Fibroblast of pulmonary artery (primary cell): Measurements from ENCODE around the gene RASAL2.

Experiments
- DNase-seq: peaks from one replicate; pipeline ENCODE4 v3.0.0-alpha.2; 2010; ENCODE audit warnings: low read depth
- H3K4me3 ChIP-seq: replicated peaks from 2 replicates; pipeline ENCODE4 v1.5.1; 2011; ENCODE audit warnings: low read depth, mild to moderate bottlenecking, control low read depth, low read length, moderate library complexity
- TF ChIP-seq, protein P1 (sequence below): IDR thresholded peaks from 2 replicates; pipeline ENCODE4 v1.5.1; 2011; ENCODE audit warnings: mild to moderate bottlenecking, control low read depth, low read length, inconsistent platforms; ENCODE audit errors: missing control alignments

RASAL2 gene

DNA sequence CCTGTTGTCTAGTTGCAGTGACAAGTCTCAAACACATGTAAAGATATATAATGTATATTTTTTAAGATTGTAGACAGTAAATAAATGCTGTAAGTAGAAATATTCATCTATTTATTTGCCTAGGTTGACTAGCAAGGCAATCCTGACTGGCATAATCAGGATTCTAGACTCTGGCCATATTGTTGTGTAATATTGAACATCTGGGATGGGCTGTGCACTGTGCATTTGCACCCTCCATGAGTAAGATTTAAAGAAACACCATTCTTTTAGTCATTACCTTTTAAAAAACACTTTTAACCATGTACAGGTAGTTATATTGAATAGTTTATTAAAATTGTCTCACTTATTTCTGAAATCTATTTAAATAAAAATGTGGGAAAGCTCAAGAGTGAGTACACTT lies 32.4 kb downstream of the RASAL2 start:
- TF ChIP-seq, protein P1, sequence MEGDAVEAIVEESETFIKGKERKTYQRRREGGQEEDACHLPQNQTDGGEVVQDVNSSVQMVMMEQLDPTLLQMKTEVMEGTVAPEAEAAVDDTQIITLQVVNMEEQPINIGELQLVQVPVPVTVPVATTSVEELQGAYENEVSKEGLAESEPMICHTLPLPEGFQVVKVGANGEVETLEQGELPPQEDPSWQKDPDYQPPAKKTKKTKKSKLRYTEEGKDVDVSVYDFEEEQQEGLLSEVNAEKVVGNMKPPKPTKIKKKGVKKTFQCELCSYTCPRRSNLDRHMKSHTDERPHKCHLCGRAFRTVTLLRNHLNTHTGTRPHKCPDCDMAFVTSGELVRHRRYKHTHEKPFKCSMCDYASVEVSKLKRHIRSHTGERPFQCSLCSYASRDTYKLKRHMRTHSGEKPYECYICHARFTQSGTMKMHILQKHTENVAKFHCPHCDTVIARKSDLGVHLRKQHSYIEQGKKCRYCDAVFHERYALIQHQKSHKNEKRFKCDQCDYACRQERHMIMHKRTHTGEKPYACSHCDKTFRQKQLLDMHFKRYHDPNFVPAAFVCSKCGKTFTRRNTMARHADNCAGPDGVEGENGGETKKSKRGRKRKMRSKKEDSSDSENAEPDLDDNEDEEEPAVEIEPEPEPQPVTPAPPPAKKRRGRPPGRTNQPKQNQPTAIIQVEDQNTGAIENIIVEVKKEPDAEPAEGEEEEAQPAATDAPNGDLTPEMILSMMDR = no peak
- no peak overlapping the region for H3K4me3 ChIP-seq
- no peak for DNase-seq

DNA sequence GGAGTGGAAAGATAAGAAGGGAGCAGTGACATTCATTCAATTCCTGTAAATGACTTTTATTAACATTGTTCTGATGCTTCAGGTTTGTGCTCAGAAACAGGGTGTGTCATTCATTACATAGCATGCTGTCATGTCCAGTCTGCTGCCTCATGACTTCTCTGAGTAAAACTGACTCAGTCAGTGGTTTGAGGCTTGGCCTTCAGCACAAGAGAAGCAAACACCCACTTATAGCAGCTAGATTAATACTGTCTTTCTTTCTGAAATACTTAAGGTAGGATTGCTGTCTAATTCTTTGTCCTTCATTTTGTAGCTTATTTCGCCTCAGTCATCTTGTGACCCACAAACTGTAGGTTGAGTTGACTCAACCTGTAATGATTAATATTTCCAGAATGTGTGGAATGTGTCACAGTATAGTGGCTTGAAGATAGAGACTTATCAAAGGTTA lies 32.9 kb downstream of the RASAL2 start:
- peak; percentile 80 for DNase-seq
- no peak overlapping the region for H3K4me3 ChIP-seq
- TF ChIP-seq, protein P1 = no peak

DNA sequence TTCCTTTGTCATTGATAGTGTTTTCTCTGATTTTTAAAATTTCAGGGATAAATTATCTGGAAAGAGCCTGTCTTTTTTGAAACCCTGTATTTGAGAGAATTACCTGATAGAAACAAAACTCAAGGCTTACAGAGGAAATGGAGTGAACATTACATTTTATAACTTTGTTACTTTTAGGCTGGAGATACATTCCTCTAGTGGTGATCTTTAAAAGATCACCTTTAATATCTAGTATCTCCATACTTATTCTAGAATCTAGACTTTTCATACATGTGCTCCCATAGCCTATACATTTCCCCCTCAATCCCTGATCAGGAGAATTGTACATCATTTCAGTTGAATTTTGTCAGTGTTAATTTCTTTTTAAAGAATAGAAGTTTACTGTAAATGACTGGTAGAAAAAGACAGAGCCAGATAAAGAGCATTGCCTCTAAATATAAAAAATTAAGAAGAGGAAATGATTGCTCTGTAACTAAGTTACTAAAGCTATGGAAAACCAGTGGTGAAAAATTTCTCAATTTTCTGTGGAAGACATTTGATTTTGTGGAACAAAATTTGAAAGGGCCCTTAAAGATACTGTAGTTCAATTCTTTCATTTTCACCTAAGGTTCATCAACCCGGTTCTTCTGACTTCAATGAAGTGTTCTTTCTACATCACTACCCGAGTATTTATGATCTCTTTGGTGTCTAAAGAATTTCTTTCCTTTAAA lies 33.7 kb downstream of the RASAL2 start:
- TF ChIP-seq, protein P1 = no peak
- DNase-seq = no peak
- no peak overlapping the region for H3K4me3 ChIP-seq

DNA sequence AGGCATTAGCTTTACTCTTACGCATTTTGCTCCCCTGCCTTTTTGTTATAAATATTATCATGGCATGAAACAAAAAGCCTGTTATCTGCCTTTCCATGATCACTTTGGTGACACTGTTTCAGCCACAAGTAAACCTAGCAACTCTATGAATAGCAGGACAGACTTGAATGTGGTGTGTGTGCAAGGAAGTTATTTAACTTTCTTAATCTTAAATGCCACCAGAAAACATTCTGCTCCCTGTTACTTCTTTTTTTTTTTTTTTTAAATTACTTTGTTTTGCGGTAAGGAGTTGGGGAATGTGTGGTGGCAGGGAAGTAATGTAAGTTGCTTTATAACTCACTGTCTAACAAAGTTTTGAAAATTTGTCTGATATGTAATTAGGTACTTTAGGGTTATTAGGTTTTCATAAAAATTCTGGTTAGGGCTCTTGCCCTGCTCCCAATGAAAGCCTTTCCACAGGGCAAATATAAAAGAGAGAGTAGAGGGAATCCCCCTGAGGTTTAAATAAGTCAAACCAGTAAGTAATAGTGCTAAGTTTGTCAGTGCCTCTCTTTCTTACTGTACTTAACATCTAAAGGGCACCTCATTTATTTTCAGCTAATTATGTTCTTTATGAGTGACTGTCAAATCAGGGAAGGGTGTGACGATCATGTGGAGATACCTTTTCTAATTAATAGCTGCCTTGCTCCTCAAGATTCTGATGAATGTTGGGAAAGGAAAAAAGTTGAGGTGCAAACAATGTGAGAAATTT lies 39.5 kb downstream of the RASAL2 start:
- no peak for DNase-seq
- TF ChIP-seq, protein P1 = no peak
- no peak overlapping the region for H3K4me3 ChIP-seq

DNA sequence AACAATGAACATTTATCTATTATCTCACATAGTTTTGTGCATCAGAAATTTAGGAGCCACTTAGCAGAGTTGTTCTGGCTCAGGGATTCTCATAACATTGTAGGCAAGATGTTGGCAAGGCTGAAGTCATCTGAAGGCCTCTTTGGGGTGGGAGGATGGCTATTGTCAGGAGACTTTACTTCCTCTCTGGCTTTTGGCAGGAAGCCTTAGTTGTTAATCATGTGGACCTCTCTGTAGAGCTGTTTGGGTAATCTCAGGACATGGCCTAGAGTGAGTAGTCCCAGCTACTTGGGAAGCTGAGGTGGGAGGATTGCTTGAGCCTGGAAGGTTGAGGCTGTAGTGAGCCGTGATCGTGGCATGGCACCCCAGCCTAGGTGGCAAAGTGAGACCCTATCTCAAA lies 40.2 kb downstream of the RASAL2 start:
- TF ChIP-seq, protein P1 = no peak
- peak; percentile 96 for DNase-seq

DNA sequence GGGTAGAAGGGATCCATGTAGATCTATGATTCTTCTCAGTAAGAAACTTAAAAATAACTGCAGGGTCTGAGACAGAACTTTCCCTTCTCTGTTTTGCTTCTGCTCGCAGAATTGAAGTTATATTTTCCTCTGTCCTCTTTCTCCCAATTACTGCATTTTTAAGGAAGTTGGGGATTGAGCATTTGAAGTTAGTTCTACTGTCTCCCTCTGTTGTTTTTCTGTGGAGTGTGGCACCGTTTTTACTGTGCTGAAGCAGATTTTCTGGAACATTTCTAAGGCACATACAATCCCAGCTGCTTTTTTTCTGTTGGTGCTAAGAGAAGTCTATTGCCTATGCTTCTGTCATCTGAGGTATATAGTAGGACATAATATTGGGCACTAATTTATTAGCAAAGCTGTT lies 43.3 kb downstream of the RASAL2 start:
- DNase-seq = no peak
- no peak overlapping the region for H3K4me3 ChIP-seq
- TF ChIP-seq, protein P1 = no peak

More for the DNA sequence above, 40.2 kb downstream of the RASAL2 start:
- H3K4me3 ChIP-seq = no peak overlapping the region
